ENCODE data around the gene CST4. TPM values are rescaled to one million over a fixed set of nuclear protein-coding genes. Genes with fewer than 3 reads are reported as not detected.

The CST4 gene
- total and polyA plus RNA-seq, 2 experiments from 2014 or later: not detected

- H3K27ac ChIP-seq (ENCODE audit: low read depth): no peak overlapping the region
- H3K27me3 Mint-ChIP-seq (ENCODE audit: insufficient read depth, low read depth, poor library complexity): peaks cover 23% of the 10 kb centered on the region
- H3K4me2 ChIP-seq: no peak overlapping the region
- H3K4me1 Mint-ChIP-seq: peaks cover 24% of the 10 kb centered on the region
- no peak overlapping the region for H2AFZ ChIP-seq
- ATAC-seq (no peak), DNase-seq (ENCODE audit: low spot score) (no peak)
- peaks cover 5% of the 10 kb centered on the region; the same call in 1 of the 3 replicates for H3K9me3 Mint-ChIP-seq
- TF ChIP-seq NANOG (IDR thresholded peaks at IDR 0.05; ENCODE audit: borderline replicate concordance) (no peak), REST (IDR thresholded peaks at IDR 0.05; ENCODE audit: unreplicated experiment) (no peak), CREB1 (CRISPR knock-in tag; IDR thresholded peaks at IDR 0.05; ENCODE audit: low read depth) (no peak), STAT1 (IDR thresholded peaks at IDR 0.05; ENCODE audit: unreplicated experiment) (no peak), EZH2phosphoT487 (IDR thresholded peaks at IDR 0.05; ENCODE audit: unreplicated experiment) (no peak), EZH2 (IDR thresholded peaks at IDR 0.05; ENCODE audit: low read depth, unreplicated experiment) (no peak), JUNB (IDR thresholded peaks at IDR 0.05; ENCODE audit: unreplicated experiment) (no peak), CTCF (conservative IDR thresholded peaks at IDR 0.05; ENCODE audit: low read depth in 2 of 2) (no peak), ZNF114 (CRISPR knock-in tag; IDR thresholded peaks at IDR 0.05) (no peak), ZNF462 (CRISPR knock-in tag; IDR thresholded peaks at IDR 0.05) (no peak), POLR2AphosphoS5 (IDR thresholded peaks at IDR 0.05; ENCODE audit: low read depth) (no peak), ETS1 (IDR thresholded peaks at IDR 0.05) (no peak), ZNF331 (CRISPR knock-in tag; IDR thresholded peaks at IDR 0.05; ENCODE audit: low read depth) (no peak)
- H3K4me3 Mint-ChIP-seq: no peak overlapping the region
- peaks cover 3% of the 10 kb centered on the region for H3K9me2 ChIP-seq (ENCODE audit: insufficient read depth)
- H3K79me2 ChIP-seq (replicated peaks; ENCODE audit: insufficient read depth): no peaks in the 10 kb centered on the region
- no peaks in the 10 kb centered on the region for H3F3A ChIP-seq (replicated peaks; ENCODE audit: low read depth)
- no peaks in the 10 kb centered on the region for H4K20me1 ChIP-seq (replicated peaks; ENCODE audit: insufficient read depth)
- no peak overlapping the region for H3K27ac Mint-ChIP-seq
- peaks cover 6% of the 10 kb centered on the region for H3K4me1 ChIP-seq (ENCODE audit: insufficient read depth)
- H3K36me3 Mint-ChIP-seq (ENCODE audit: low read depth): no peaks in the 10 kb centered on the region; the same call in 2 of the 3 replicates
- H3K27me3 ChIP-seq (ENCODE audit: insufficient read depth): peaks cover 11% of the 10 kb centered on the region
- no peak overlapping the region for H3K4me3 ChIP-seq
- H3K36me3 ChIP-seq (ENCODE audit: insufficient read depth): no peaks in the 10 kb centered on the region
Observed at GRCh38 chr20:23640671-23641667, 47.9 kb downstream of the CST4 start.

All from GM23338 (cell line).